VCaP (cell line): ENCODE data around the gene STUM.

ENCODE experiments used
- H3K27ac ChIP-seq: fragments of 450-650 bp; 2 replicates; pipeline ENCODE4 v1.5.1; 2017
- TF ChIP-seq, protein P1 (sequence below): fragments of 450-650 bp; conservative IDR thresholded peaks from 2 replicates; pipeline ENCODE4 v1.5.1; 2017; ENCODE audit warnings: mild to moderate bottlenecking, moderate library complexity

Gene STUM

DNA sequence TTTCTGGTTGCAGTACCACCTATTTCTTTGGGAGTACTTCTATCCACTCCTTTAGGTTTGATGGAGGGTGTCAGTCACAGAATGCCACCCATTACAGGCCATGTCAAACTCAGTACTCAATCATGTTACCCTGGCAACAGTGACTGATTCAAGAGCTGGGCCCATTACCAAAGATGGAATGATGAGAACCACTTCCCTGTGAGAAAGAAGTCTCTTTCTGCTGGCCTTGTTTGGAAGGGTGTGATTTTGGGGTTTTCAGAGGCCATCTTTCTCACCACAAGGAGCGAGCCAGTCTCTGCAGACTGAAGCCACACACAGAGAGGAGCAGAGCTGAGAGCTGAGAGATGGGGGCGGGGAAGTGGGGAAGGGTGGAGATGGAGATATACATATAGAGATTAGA, 13.9 kb upstream of the STUM start:
- H3K27ac ChIP-seq: no peak overlapping the region
- TF ChIP-seq, protein P1, sequence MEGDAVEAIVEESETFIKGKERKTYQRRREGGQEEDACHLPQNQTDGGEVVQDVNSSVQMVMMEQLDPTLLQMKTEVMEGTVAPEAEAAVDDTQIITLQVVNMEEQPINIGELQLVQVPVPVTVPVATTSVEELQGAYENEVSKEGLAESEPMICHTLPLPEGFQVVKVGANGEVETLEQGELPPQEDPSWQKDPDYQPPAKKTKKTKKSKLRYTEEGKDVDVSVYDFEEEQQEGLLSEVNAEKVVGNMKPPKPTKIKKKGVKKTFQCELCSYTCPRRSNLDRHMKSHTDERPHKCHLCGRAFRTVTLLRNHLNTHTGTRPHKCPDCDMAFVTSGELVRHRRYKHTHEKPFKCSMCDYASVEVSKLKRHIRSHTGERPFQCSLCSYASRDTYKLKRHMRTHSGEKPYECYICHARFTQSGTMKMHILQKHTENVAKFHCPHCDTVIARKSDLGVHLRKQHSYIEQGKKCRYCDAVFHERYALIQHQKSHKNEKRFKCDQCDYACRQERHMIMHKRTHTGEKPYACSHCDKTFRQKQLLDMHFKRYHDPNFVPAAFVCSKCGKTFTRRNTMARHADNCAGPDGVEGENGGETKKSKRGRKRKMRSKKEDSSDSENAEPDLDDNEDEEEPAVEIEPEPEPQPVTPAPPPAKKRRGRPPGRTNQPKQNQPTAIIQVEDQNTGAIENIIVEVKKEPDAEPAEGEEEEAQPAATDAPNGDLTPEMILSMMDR: no peak

DNA sequence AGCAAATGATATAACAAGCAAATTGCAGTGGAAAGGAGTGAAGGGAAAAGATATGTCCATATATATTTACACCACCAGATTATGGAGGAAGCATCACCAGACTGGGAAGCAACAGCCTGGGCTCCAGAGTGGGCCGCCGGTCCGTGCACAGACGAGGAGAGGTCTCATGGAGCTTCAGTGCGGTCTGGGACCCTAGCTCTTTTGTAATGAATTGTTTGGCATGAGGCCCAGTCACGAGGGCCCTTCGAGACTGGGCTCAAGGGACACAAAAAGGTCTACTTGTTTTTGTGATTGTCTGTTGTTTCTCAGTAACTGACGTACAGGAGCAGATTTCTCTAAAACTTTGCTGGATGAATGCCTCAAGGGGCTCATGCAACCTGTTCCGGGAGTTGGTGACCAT, 12.9 kb upstream of the STUM start:
- no peak overlapping the region for H3K27ac ChIP-seq
- TF ChIP-seq, protein P1: no peak

DNA sequence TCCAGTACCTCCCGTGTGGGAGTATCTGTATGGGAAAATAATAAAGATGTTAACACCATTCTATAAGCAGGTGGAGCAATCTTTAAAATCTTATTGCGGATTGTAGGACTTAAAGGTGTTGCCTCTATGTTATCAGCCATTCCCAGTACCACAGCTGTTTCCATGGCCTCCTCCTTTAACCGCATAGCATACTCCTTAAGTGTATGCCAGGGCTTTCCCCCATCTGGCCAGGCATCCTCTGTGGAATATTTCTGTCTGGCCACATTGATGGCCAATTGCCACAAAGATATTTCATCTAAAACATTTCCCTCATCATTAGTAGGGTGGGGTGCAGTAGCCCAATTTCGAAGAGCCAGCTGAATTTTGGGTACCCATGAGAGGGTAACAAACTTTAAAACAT, 7.3 kb upstream of the STUM start:
- no peak overlapping the region for H3K27ac ChIP-seq
- TF ChIP-seq, protein P1: no peak

DNA sequence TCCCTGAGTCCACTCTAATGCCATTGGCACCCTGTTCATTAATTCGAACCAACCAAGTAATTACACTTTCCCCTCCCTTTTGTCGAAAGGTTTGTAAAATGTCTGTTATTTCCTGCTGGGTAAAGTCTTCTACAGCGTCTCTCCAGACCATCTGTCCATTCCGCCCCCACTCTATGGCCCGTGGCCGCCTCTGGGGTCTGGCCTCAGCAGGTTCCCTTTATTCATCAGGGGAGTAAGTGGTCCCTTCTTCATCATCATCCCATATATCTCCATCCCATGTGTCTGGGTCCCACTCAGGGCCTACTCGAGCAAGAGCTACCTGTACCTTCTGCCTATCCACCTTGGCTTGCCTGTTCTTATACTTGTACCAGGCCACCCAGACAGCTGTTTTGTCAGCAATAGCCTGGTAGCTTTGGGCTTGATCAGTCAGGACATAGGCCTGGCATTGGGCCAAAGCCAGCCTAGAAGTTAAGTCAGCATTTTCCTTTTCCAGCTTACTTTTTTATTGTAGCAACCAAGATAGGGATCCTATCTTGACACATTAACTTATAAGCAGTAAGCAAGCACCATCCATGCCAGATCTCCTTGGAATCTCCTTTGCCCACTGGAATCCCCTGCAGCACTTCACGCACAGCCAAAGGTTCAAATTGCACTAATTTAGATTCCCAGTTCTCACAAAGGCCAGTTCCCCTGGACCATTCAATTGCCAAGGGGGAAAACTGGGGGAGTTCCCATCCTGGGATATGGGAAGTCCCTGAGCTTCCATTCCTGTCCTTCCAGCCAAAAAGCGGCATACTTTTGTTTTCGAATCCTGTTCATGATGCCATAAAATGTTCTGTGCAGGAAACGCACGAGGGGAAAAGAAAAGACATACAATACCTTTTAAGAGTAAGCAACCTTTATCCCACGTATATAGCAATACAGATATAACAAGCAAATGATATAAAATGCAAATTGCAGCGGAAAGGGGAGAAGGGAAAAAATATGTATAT, 6.6 kb upstream of the STUM start:
- no peak overlapping the region for H3K27ac ChIP-seq
- TF ChIP-seq, protein P1: no peak

DNA sequence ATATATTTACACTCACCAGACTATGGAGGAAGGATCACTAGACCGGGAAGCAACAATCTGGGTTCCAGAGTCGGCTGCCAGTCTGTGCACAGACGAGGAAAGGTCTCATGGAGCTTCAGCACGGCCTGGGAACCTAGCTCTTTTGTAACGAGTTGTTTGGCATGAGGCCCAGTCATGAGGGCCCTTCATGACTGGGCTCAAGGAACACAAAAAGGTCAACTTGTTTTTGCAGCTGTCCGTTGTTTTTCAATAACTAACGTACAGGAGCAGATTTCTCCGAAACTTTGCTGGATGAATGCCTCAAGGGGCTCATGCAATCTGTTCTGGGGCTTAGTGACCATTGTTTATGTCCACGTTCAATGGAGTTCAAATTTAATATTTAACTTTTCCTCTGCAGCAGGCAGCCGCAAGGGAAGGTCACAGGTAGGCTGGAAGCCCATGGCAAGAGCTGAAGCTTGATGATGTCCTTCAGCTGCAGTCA, 5.9 kb upstream of the STUM start:
- H3K27ac ChIP-seq: no peak overlapping the region
- TF ChIP-seq, protein P1: no peak

DNA sequence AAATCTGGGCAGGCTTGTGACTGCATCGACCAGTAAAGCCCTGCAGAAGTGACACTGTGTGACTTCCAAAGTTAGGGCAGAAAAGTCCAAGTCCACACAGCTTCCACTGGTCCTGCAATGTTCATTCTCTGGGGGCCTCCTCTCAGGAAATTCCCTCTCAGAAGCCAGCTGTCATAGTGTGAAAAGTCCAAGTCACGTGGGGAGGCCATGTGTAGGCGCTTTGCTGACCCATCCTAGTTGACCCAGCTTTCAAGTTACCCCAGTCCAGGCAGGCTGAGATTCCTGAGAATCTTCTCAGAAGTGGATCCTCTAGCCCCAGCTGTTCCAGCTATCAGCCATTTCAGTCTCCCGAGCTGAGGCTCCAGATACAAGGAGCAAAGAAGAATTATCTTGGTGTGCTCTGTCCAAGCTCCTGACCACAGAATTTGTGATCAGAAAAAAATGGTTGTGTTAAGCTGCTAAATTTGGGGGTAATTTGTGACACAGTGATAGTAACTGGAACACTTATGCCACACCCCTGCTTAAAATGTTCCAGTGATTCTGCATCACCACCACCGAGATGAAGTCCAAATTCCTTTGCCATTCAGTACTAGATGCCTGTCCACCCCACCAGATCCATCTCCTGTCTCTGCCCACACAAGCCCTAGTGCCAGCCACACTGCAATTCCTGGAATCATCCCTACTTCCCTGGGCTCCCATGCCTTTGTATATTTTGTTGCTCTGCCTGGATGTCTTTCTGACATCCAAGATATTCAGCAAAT, 2.5 kb upstream of the STUM start:
- no peak overlapping the region for H3K27ac ChIP-seq
- TF ChIP-seq, protein P1: no peak

DNA sequence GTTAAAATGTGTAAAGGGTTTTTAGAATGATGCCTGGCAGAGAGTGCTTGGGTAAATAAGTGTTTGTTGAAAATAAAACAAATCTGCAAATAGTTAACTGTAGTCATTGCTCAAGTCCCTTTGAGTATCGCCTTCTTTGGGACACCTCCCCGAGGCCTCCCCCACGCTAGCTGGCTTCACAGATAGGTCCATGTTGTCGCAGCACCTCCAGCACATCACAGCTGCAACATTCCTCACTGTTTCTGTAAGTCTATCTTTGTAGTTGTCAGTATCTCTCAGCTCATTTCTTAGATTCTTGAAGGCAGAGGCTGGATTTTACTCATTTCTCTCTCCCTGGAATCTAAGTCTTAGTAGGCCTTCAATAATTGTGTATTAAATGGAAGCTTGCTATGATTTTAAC, 1.6 kb upstream of the STUM start:
- H3K27ac ChIP-seq: peak overlapping the region; percentile 61; the same call in 1 of the 2 replicates
- TF ChIP-seq, protein P1: no peak
